ENCODE results near the gene WDR4. TPM values are rescaled to one million over a fixed set of nuclear protein-coding genes. Genes with fewer than 3 reads are reported as not detected.
"Not testable (repeated sequence)": the region's sequence is repeated elsewhere in the genome, so short reads cannot be mapped to it uniquely, and the experiment has no call there.

WDR4 gene
- total RNA-seq, 1 donor from 2014 or later, result 13.7 TPM

- DNase-seq, result no peak
Measured at GRCh38 chr21:42815217-42815616, 64.1 kb downstream of the WDR4 start.

- not testable (repeated sequence) for DNase-seq
Measured at GRCh38 chr21:42812528-42813241, 66.7 kb downstream of the WDR4 start.

- DNase-seq, result no peak
Measured at GRCh38 chr21:42811960-42812359, 67.4 kb downstream of the WDR4 start.

- no peak for DNase-seq
Measured at GRCh38 chr21:42809577-42810475, 69.5 kb downstream of the WDR4 start.

- no peak for DNase-seq
Measured at GRCh38 chr21:42809171-42809570, 70.2 kb downstream of the WDR4 start.

GRCh38 chr21:42807938-42808613 is 71.3 kb downstream of the WDR4 start:
- DNase-seq, result no peak

GRCh38 chr21:42807293-42807895 is 71.9 kb downstream of the WDR4 start:
- not testable (repeated sequence) for DNase-seq

GRCh38 chr21:42806509-42807140 is 72.7 kb downstream of the WDR4 start:
- DNase-seq, result no peak

GRCh38 chr21:42801616-42802015 is 77.7 kb downstream of the WDR4 start:
- DNase-seq, result not testable (repeated sequence)

GRCh38 chr21:42799948-42800347 is 79.4 kb downstream of the WDR4 start:
- no peak for DNase-seq

- DNase-seq, result no peak
Measured at GRCh38 chr21:42799516-42799915, 79.8 kb downstream of the WDR4 start.

Other genes starting within 250 kb of the WDR4 start
- 9.8 TPM for gene PDE9A, start 225.9 kb downstream of the WDR4 start, total RNA-seq
- 57.1 TPM for gene NDUFV3, start 13.8 kb upstream of the WDR4 start, total RNA-seq
- gene ERVH48-1, start 46.1 kb upstream of the WDR4 start, total RNA-seq, result not detected
- 9.4 TPM for gene PKNOX1, start 95.0 kb upstream of the WDR4 start, total RNA-seq
- gene CBS, start 196.3 kb upstream of the WDR4 start, total RNA-seq, result 6.2 TPM
- gene U2AF1, start 228.0 kb upstream of the WDR4 start, total RNA-seq, result 33.4 TPM